ENCODE data around the gene ATG5.
"Not testable (repeated sequence)": the region's sequence is repeated elsewhere in the genome, so short reads cannot be mapped to it uniquely, and the experiment has no call there.

Gene ATG5

DNA sequence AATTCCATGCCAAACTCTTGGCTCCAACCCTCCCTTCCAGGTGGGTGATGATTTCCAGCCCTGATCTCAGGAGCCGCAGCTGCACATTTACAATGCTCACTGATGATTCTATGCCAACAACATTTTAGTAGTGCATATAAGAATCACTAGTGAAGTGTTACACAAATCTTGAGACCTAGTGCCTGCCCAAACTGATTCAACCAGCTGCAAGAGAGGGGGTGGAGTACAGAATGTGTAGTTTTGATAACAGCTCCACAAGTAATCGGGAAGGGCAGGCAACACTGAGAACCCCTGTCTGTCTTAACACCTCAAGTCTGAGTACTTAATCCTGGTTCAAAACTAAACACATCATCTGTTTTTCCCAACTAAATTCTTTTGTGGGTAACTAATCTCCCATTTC, 147.8 kb downstream of the ATG5 start:
- DNase-seq, result no peak

DNA sequence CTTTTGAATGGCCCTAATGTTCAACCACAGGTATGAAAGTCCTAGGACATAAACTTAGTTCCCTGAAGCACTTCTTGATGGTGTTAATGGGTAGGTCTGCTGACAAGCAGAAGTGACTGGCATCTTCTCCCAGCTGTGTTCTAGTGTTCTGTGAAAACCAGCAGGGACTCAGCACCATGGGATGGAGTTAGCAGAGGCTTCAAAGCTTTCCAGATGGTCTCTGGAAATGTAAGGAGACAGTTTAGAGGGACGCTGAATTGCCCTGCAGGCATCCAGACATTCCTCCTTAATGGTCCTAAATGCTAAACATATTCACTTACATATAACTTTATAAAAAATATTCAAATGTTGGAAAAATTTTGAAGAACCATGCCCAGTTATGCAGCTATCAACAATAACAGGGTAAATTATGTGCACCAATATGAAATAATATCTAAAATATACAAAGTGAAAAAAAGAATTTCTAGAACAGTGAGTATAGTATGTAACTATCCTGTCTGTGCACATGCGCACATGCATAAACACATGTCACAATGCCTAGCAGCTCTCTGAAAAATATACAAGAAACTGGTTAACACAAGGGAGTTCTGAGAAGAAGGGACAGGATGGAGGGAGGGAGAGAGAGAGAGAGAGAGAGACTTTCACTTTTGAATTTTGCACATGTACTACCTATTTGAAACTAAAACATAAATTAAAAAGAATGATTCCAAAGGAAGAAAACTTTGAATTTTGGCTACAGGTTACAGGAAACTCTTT, 152.3 kb downstream of the ATG5 start:
- no peak for DNase-seq

DNA sequence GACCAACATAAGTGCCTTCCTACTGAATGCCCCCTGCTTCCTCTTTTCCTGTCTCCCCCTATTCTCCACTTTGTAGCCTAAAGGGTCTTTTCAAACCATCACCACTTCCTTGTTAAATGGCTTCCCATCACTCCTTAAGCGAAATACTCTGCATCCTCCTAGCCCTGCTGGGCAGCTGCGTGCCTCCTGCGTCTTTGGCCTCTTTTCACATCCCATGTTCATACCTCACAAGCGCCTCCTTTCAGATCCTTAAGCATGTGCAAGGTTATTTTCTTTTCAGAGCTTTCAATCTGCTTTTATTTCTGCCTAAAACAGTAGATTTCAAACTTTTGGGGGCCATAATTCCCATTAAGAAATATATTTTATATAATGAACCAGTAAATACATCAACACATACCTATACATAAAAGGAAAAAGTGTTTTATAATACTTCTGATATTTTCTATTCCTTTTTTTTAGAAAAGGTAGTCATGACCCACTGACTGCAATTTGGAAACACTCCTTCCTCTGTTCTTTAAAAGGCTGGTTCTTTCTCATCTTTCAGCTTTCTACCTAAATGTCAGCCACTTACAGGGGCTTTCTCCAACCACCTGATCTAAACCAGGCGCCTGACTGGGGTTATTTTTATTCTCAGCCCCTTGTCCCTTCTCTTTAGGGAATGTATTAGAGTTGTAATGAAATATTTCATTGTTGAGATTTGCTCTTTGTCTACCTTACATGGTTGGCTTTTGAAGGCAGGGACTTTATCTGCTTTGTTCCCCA, 155.3 kb downstream of the ATG5 start:
- no peak for DNase-seq

DNA sequence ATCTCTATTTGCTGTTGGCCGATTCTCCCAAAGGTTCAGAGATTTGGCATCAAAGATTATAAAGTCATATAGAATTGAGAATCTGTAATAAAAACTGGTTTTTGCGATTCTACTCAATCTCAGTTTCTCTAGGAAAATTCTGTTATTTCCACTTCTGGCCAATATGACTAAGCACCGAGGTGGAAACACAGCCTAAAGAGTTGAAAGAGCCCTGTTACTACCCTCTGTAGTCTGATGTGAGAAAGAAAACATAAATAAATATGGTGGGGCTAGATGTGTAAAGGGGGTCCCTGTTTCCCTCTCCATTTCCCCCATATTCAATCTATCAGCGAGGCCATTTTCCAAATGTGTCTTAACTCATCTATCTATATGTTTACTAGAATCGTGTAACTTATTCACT, 156.0 kb downstream of the ATG5 start:
- no peak for DNase-seq

DNA sequence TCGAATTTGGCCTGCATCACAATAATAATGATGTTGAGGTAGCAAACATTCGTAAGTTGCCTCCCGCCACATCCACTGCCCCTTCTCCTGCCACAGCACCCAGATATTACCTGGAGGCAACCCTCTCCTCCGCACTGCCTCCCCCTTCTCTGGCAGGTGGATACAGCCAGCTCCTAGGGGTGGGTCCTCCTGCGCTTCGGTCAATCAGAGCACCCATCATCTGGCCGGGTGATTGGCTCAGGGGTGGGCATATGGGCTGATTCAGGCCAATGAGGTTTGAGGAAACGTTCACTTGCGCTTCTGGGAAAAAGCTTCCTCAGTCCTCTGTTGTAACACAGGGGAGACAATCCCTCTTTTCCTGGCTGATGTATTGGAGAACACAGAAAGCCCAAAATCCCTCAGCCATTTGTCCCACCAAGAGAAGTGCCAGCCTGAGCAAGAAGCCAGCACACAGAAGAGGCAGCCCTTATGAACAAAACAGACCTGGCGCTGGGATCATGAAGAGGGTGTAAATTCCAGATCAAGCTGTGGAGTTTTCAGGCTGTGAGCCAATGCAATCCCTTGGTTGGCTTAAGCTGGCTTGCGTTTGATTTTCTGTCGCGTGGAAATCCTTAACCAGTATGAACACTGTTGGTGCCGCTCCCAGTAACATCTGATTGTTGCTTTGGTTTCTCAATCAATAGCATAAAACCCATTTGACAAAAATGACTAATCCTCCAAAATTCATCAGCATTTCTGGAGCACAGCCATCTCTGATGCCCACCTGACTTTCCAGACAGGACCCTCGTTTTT, 157.3 kb downstream of the ATG5 start:
- DNase-seq, result no peak

DNA sequence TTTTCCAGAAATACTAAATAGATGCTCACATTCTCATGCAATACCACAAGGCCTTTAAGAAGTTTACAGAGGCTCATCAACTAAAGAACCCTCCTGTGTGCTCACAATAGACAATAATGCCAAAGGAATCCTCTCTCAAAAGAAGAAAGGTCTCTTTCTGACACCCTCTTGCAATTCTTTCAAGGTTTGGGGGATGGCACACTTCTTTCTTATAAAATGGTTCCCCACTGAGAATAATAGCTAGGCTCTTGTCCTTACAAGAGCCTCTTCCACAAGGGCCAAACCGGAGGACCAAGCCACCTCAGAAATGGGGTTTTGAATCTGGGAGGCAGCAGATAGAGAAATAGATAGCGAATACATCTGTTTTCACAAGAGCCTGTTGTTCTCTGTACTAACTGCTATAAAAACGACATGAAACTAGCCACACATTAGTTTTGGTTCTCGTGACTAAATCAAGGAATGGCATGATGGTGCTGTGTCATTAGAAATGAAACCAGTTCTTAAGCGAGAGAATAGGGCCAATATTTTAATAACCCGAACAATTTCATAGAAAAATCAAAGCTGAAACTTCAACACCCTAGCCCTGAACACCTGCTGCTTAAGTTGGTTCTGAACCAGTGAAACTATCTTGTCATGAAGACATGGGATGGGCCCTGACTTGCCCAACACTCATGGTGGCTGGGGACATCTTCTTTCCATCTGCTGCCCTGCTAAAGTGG, 158.3 kb downstream of the ATG5 start:
- no peak for DNase-seq

DNA sequence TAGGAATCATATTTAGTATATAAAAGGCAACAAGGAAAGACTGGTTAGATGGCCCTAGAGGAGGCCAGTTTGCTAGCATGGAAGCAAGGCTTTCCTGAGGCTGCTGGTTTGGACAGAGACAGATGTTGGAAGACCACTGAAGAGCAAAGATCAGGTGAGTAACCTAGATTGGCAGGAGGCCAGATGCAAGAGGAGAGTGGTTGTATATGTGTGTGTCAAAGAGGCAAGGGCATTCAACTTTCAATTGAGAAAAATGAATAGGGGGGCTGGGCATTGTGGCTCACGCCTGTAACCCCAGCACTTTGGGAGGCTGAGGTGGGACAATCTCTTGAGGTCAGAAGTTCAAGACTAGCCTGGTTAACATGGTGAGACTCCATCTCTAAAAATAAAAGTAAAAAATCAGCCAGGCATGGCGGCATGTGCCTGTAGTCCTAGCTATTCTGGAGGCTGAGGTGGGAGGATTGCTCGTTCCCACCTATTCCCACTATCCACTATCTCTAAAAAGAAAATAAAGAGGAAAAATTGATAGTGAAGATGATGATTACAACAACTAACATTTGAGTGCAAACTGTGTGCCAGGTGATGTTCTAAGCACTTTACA, 159.6 kb downstream of the ATG5 start:
- DNase-seq, result peak in 1 of 2 experiments; percentile 9

DNA sequence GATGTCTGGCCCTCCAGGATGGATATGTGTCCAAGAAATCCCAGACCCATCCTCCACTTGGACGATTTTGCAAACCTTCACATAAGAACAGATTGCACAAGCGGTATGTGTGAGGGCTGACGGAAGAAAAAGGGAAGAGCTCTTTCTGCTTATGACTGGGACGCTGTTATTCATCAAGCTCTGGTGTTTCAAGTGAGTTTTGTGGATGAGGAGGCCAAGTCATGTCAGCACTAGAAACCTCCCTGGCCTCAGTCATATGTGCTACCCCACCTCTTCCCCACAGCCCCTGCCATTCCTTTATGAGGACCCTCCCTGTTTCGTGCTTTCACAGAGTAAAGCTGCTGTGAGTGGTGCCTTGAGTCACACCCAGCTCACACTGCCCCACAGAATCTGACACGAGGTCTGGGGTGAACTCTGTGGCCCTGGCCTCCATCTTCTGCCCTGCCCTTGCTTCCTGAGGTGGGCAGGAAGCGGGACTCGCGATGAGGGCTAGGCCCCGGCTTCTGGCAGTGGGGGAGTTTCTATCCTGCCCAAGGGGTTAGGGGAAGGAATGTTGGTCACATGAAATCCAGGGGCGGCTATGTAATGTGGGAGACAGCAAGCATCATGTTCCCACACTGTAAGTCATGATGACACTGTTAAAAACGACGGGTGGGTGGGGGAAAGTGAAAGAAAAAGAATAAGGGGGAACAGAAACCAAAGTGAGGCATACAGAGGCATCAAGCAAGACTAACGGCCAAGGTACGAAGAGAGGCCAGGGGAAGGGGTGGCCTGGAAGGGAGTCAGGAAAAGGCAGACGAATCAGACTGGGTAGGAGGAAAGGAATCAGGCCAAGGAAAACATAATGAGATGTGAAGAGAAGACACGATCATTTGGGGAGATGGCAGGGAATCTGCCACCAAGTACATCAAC, 161.3 kb downstream of the ATG5 start:
- DNase-seq, result no peak

DNA sequence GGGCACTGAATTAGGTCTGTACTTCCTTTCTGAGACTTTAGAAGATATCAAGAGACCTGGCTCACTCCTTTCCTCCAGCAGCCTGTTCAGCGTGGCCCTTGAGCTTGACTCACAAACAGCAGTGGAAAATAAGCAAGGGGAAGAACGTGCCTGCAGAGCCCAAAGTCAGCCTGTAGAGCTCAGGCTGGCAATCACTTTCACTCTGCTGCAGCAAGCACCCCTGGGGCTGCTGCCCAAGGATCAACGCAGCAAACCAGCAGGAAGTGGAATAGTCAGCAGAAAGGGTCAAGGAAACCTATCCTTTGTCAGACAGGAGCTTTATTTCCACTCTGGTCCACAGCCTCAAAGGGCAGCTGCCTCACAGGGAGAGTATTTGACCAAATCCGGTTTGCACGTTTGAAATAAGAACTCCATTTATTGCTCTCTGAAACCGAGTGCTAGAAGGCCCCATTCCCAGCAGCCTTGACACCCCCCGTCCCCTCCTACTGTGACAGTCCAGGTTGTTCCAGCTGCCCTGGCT, 162.1 kb downstream of the ATG5 start:
- DNase-seq, result no peak

DNA sequence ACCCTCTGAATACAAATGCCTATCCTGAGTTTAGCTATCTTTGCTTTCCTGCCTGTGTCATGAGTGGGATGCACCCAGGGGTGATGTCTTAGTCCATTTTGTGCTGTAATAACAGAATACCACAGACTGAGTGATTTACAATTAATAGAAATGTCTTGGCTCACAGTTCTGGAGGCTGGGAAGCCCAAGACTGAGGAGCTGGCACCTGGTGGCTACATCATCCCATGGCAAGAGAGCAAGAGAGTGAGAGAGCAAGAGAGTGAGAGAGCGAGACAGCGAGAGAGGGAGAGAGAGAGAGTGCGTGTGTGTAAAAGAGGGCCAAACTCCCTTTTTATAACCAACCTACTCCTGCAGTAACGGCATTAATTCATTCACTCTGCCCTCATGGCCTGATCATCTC, 162.6 kb downstream of the ATG5 start:
- no peak for DNase-seq

DNA sequence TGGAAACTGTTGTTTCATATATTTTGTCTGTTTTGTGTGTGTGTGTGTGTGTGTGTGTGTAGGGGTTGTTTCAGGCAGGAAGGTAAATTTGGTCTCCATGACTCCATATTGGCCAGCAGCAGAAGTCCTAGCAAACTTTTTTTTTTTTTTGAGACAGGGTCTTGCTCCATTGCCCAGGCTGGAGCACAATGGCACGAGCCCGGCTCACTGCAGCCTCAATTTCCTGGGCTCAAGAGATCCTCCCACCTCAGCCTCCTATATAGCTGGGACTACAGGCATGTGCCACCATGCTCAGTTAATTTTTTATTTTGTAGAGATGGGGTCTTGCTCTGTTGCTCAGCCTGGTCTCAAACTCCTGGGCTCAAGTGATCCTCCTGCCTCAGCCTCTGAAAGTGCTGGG, 163.7 kb downstream of the ATG5 start:
- DNase-seq, result no peak

DNA sequence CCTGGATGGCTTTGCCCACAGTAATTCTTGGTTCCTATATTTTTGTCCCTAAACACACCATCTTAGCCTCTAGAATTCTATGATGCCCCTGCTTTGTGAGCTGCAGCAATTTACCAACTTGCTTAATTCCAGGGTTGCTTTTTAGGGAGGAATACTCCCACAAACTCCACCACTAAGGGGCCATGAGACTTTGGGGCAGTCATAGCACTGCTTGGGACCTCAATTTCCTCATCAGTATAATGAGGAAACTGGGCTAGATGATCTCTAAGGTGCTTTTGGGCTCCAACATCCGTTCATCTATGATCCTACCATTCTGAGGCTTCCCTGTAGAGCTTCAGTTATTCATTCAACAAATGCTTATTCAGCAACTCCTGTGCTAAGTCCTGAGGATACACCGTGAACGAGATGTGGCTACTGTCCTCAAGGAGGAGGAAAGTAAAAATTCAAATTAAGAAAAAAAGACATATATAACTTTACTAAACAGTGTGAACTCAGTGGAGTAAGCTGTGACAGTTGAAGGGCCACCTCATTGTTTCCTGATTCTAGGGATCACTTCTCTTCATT, 164.2 kb downstream of the ATG5 start:
- no peak for DNase-seq

DNA sequence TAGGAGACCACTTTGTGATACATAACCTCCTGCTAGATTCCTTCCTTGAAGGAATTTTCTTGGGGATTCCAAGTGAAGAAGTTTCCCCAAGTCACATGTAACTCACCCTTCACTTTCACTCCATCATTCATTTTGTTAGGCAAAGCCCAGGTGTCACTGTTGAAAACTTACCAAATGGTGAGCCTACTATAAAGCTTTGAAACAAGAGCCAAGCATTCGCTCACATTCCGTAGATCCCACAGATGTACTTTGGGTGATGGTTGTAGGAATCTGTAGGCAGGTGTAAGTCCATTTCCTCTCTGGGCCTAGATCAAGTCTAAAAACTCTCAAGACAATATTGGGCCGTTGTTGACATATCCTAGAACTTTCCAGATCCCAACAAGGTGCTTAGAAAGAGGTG, 165.4 kb downstream of the ATG5 start:
- DNase-seq, result no peak

DNA sequence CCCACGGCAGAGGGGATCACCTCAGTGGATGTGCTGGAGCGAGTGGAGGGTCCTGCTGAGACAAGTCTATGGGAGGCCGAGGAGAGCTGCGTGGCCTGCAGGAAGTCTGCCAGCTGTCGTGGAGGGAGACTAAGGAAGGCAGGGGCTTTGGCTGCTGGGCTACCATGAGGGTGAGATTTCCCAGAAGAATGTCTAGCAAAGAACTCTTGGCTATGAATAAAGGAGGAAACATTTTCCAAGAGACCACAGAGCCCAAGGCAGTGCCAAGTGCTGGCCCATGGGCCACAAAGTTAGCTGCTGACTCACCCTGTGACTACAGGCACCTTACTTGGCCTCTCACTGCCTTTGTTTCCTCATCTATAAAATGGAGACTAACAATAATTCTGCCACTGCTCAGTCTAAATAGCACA, 166.0 kb downstream of the ATG5 start:
- DNase-seq, result no peak

DNA sequence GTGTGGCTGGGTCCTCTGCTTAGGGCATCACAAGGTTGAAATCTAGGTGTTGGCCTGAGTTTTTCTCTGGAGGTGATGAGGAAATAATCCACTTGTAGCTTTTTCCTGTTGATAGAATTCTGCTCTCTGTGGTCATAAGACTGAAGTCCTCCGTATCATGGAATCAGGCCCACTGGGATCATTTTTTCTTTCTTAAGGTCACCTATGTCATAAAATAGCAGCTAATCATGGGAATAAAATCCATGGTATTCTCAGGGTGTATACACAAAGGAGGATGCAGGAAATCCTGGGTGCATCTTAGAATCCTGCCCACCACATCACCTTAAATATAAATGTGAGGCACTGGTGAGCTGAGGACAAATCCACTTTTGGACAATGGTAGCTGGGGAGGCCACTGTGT, 166.7 kb downstream of the ATG5 start:
- no peak for DNase-seq

DNA sequence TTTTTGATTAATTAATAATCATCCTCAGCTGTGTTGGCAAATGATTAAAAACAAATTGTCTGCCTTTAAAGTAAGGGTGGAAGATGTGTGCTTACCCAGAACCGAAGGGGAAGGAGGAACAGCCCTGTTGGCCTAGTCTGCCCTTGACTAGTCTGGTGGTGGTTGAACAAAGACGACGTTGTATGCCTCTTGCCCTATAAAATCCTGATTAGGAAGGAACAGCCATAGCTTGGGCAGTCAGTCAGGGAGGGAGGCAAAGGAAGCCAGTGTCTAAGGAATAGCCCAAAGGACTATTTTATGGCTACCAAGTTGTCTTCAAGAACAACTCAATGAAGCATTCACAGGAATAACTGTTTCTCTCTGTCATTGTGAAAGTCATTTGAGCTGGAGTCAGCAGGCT, 168.7 kb downstream of the ATG5 start:
- no peak for DNase-seq

DNA sequence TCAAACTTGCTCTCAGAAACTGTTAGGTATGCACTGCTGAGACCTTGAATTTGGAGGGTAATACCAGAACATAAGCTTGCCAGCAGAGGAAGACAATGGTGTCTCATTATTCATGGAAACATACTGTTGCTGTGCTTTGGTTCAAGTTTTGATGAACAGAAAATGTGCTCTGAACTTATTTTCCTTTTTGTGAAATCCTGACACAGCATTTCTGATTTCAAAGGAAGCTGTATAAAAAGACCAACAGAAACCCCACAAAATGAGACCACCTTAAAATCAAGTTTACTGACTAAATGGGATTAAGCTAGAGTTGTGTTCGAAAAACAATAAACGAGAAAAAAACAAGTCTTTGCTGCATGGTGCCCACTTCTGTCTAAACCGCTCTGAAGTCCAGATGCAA, 169.1 kb downstream of the ATG5 start:
- DNase-seq, result no peak

DNA sequence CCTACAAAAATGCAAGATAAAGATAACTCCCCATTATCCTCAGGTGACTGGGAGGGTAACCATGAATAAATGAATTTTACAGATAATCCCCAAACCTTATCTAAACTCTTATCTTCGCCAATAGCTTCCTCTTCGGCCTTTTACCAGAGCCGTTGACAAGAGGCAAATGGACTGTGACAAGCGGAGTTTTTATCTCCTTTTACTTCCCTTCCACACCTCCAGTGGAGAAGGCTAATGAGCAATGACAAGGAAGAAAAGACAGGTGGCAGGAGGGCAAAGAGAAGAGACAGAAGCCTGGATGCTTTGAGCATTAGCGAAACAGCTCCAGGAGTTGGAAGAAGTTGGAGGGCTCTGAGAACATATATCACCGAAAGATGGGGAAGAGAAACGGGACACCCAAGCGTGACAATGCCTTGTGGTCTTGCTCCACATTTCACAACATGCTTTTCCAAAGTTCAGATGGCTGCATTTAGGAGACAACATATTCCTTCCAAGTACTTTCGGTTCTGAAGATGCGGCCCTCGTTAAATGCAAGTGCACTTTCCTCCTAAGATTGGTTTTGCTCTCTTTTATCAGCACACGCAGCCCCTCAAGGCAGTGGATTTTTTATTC, 170.2 kb downstream of the ATG5 start:
- no peak for DNase-seq

DNA sequence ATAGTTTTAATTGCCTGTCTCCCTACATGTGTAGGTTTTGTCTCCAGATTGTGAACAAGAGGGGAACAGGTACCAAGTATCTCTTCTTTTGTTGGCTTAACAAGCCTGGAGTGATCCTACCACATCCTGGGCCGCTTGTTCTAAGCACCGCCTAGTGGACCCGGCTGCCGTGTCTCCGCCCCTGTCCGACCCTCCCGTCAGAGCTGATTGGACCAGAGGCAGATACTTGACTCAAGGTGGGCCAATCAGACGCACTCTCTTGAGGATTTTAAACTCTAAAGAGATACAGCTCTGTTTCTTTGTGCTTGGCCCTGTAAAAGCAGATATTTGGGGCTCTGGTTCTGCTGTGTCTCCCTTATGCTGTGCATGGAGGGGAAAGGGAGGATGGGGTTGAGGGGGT, 171.2 kb downstream of the ATG5 start:
- DNase-seq, result no peak

DNA sequence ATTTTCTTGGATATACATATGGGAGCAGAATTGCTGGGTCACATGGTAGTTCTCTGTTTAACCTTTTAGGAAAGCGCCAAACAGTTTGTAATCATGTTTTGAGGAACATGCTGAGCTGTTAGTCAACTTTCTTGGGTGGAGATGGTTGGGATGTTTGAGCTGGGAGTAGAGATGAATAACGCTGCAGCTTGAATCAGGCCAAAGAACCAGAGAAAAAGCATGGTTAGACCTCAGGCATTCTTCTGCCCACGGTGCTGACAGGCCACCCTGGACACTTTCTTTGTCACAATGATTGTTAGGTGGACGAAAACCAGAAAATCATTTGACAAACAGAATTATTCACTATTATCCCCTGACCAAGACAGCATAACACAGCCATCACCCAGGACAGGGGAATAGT, 172.6 kb downstream of the ATG5 start:
- no peak for DNase-seq

DNA sequence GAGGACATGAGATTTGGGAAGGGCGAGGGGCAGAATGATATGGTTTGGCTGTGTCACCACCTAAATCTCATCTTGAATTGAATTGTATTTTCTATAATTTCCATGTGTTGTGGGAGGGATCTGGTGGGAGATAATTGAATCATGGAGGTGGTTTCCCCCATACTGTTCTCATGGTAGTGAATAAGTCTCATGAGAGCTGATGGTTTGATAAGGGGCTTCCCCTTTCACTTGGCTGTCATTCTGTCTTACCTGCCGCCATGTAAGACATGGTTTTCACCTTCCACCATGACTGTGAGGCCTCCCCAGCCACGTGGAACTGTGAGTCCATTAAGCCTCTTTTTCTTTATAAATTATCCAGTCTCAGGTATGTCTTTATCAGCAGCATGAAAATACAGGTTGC, 173.1 kb downstream of the ATG5 start:
- not testable (repeated sequence) for DNase-seq

All from NCI-H524 (cell line).